Stimulated activated CD4-positive, alpha-beta T cell treated with anti-CD3 and anti-CD28 coated beads, Interleukin-15, amount 100 ng/mL, for 1 hour (primary cell): ENCODE results near the gene KRTAP1-3.
"Not testable (repeated sequence)": the region's sequence is repeated elsewhere in the genome, so short reads cannot be mapped to it uniquely, and the experiment has no call there.

Source experiments
- DNase-seq, 2 donors: peaks; one replicate each; pipeline ENCODE4 v3.0.0-alpha.2; 2020; ENCODE audit warnings: low read depth in 1 of 2, low spot score in 1 of 2

KRTAP1-3 gene

GRCh38 chr17:41034346-41034935, at the start of gene KRTAP1-3:
KRTAP1-3 (minus strand) TSS chr17:41034874; CDS start chr17:41034821, 53 bp downstream.
- DNase-seq: not testable (repeated sequence)

- not testable (repeated sequence) for DNase-seq
Measured at GRCh38 chr17:41084100-41084856, 49.6 kb upstream of the KRTAP1-3 start, which contains the start of gene KRTAP4-7. KRTAP4-7 (plus strand) TSS chr17:41084150; CDS start chr17:41084207, 57 bp downstream.

- not testable (repeated sequence) for DNase-seq
Measured at GRCh38 chr17:41083427-41083826, 48.8 kb upstream of the KRTAP1-3 start.

GRCh38 chr17:41082626-41083025, 48.0 kb upstream of the KRTAP1-3 start:
- no peak for DNase-seq

GRCh38 chr17:41076788-41077187, 42.1 kb upstream of the KRTAP1-3 start:
- no peak for DNase-seq

GRCh38 chr17:41073676-41074075, 39.0 kb upstream of the KRTAP1-3 start:
- no peak for DNase-seq

- DNase-seq: no peak
Measured at GRCh38 chr17:41071606-41072360, 37.1 kb upstream of the KRTAP1-3 start.

- no peak for DNase-seq
Measured at GRCh38 chr17:41069031-41069430, 34.4 kb upstream of the KRTAP1-3 start.

GRCh38 chr17:41067281-41067680, 32.6 kb upstream of the KRTAP1-3 start:
- DNase-seq: no peak

- DNase-seq: no peak
Measured at GRCh38 chr17:41065829-41066624, 31.4 kb upstream of the KRTAP1-3 start, which contains the start of gene KRTAP2-4. KRTAP2-4 (minus strand) TSS chr17:41065879; CDS start chr17:41065845, 34 bp downstream.

GRCh38 chr17:41065016-41065689, 30.5 kb upstream of the KRTAP1-3 start:
- not testable (repeated sequence) for DNase-seq

- no peak for DNase-seq
Measured at GRCh38 chr17:41064301-41064700, 29.6 kb upstream of the KRTAP1-3 start.

- no peak for DNase-seq
Measured at GRCh38 chr17:41063449-41063848, 28.8 kb upstream of the KRTAP1-3 start.

GRCh38 chr17:41061964-41062363, 27.3 kb upstream of the KRTAP1-3 start:
- no peak for DNase-seq

- DNase-seq: no peak
Measured at GRCh38 chr17:41060052-41060604, 25.5 kb upstream of the KRTAP1-3 start, which contains the start of gene KRTAP2-3. KRTAP2-3 (minus strand) TSS chr17:41060114; CDS start chr17:41060050, 64 bp downstream.

- not testable (repeated sequence) for DNase-seq
Measured at GRCh38 chr17:41059276-41060051, 24.8 kb upstream of the KRTAP1-3 start.

GRCh38 chr17:41058741-41059140, 24.1 kb upstream of the KRTAP1-3 start:
- no peak for DNase-seq

GRCh38 chr17:41057547-41057946, 22.9 kb upstream of the KRTAP1-3 start:
- DNase-seq: no peak

- not testable (repeated sequence) for DNase-seq
Measured at GRCh38 chr17:41055130-41055529, 20.5 kb upstream of the KRTAP1-3 start, which contains the start of gene KRTAP2-2. KRTAP2-2 (minus strand) TSS chr17:41055230; CDS start chr17:41055211, 19 bp downstream.
